ENCODE measurements around the gene TNFRSF14.
"Not testable (repeated sequence)": the region's sequence is repeated elsewhere in the genome, so short reads cannot be mapped to it uniquely, and the experiment has no call there.

TNFRSF14 gene

GRCh38 chr1:2555634-2556276 lies 416 bp upstream of the TNFRSF14 start:
- peak; percentile 69 for DNase-seq

GRCh38 chr1:2556678-2557481 lies 709 bp downstream of the TNFRSF14 start:
- DNase-seq = no peak

- DNase-seq = no peak
Observed at GRCh38 chr1:2557482-2558400, 1.6 kb downstream of the TNFRSF14 start.

- DNase-seq = no peak
Observed at GRCh38 chr1:2558420-2558819, 2.2 kb downstream of the TNFRSF14 start.

GRCh38 chr1:2558861-2559260 lies 2.7 kb downstream of the TNFRSF14 start:
- no peak for DNase-seq

- DNase-seq = no peak
Observed at GRCh38 chr1:2559509-2560298, 3.5 kb downstream of the TNFRSF14 start.

- DNase-seq = no peak
Observed at GRCh38 chr1:2560299-2561073, 4.3 kb downstream of the TNFRSF14 start.

- no peak for DNase-seq
Observed at GRCh38 chr1:2561446-2561845, 5.3 kb downstream of the TNFRSF14 start.

- DNase-seq = no peak
Observed at GRCh38 chr1:2561898-2562895, 6.0 kb downstream of the TNFRSF14 start.

GRCh38 chr1:2563205-2563604 lies 7.0 kb downstream of the TNFRSF14 start:
- no peak for DNase-seq

- DNase-seq = no peak
Observed at GRCh38 chr1:2564006-2564814, 8.0 kb downstream of the TNFRSF14 start.

GRCh38 chr1:2564815-2565374 lies 8.7 kb downstream of the TNFRSF14 start:
- no peak for DNase-seq

GRCh38 chr1:2566101-2567045 lies 10.2 kb downstream of the TNFRSF14 start:
- DNase-seq = no peak

- no peak for DNase-seq
Observed at GRCh38 chr1:2567083-2567679, 11.0 kb downstream of the TNFRSF14 start.

GRCh38 chr1:2568187-2568816 lies 12.1 kb downstream of the TNFRSF14 start:
- not testable (repeated sequence) for DNase-seq

GRCh38 chr1:2569060-2569459 lies 12.9 kb downstream of the TNFRSF14 start:
- DNase-seq = no peak

GRCh38 chr1:2569703-2570102 lies 13.5 kb downstream of the TNFRSF14 start:
- not testable (repeated sequence) for DNase-seq

Measured in femur (tissue), 1 donor.